Subcutaneous adipose tissue (tissue), 4 donors: ENCODE measurements around the gene XYLB. TPM values are rescaled to one million over a fixed set of nuclear protein-coding genes. Genes with fewer than 3 reads are reported as not detected.

Experiments used
- CTCF ChIP-seq: fragments of 450-650 bp; IDR thresholded peaks from one replicate; pipeline ENCODE4 v1.5.1; 2016; ENCODE audit warnings: low read depth, mild to moderate bottlenecking, control low read depth, antibody characterized with exemption, moderate library complexity
- total RNA-seq, 4 donors: library from RNA; depleted of rRNA; stranded (reverse); fragments of >200 nt; gene quantifications; one replicate each; pipeline ENCODE4 v1.1.0, GENCODE V29; 2016

XYLB gene
- total RNA-seq, 4 donors from 2014 or later = 3.0 to 3.7 (median 3.3) TPM

- TF ChIP-seq CTCF = no peak
Observed at GRCh38 chr3:38367779-38368178, 21.2 kb downstream of the XYLB start.

GRCh38 chr3:38368238-38368637, 21.7 kb downstream of the XYLB start:
- TF ChIP-seq CTCF = no peak

GRCh38 chr3:38369186-38369585, 22.6 kb downstream of the XYLB start:
- no peak for TF ChIP-seq CTCF

- no peak for TF ChIP-seq CTCF
Observed at GRCh38 chr3:38370149-38370548, 23.6 kb downstream of the XYLB start.

GRCh38 chr3:38370861-38371260, 24.3 kb downstream of the XYLB start:
- no peak for TF ChIP-seq CTCF

- TF ChIP-seq CTCF = no peak
Observed at GRCh38 chr3:38371541-38372213, 25.1 kb downstream of the XYLB start.

- TF ChIP-seq CTCF = no peak
Observed at GRCh38 chr3:38372214-38372601, 25.6 kb downstream of the XYLB start.
